MM.1S (cell line): ENCODE data around the gene CAMKK2.
A peak's percentile ranks its signal among the peaks of the same experiment; 100 is the strongest.
"Not testable (repeated sequence)": the region's sequence is repeated elsewhere in the genome, so short reads cannot be mapped to it uniquely, and the experiment has no call there.

Experiments
- DNase-seq: peaks from one replicate; pipeline ENCODE4 v3.0.0-alpha.2; 2015
- H2AFZ ChIP-seq: fragments of 300-600 bp; sonication (generic); 2 replicates; pipeline ENCODE4 v1.6.0; 2016; ENCODE audit warnings: antibody characterized with exemption, low read length
- H3F3A ChIP-seq: fragments of 300-600 bp; sonication (generic); 2 replicates; pipeline ENCODE4 v1.6.1; 2016; ENCODE audit warnings: mild to moderate bottlenecking, antibody characterized with exemption, low read length, moderate library complexity, mixed read lengths; ENCODE audit not compliant: insufficient read depth
- H3K27ac ChIP-seq: fragments of 300-600 bp; sonication (generic); 2 replicates; pipeline ENCODE4 v1.5.1; 2016; ENCODE audit warnings: mild to moderate bottlenecking, low read length
- H3K27me3 ChIP-seq: fragments of 300-600 bp; sonication (generic); replicated peaks from 2 replicates; pipeline ENCODE4 v1.6.0; 2016; ENCODE audit warnings: low read length; ENCODE audit not compliant: insufficient read depth
- H3K36me3 ChIP-seq: fragments of 300-600 bp; sonication (generic); replicated peaks from 2 replicates; pipeline ENCODE4 v1.6.1; 2016; ENCODE audit warnings: mild to moderate bottlenecking, low read length, mixed read lengths; ENCODE audit not compliant: insufficient read depth
- H3K4me1 ChIP-seq: fragments of 300-600 bp; sonication (generic); 2 replicates; pipeline ENCODE4 v1.6.1; 2016; ENCODE audit warnings: low read length, mixed read lengths
- H3K4me2 ChIP-seq: fragments of 300-600 bp; sonication (generic); 2 replicates; pipeline ENCODE4 v1.6.0; 2016; ENCODE audit warnings: low read depth, low read length
- H3K4me3 ChIP-seq: fragments of 300-600 bp; sonication (generic); 2 replicates; pipeline ENCODE4 v1.5.1; 2016; ENCODE audit warnings: low read length, mixed read lengths
- H3K79me2 ChIP-seq: fragments of 300-600 bp; sonication (generic); 2 replicates; pipeline ENCODE4 v1.6.1; 2016; ENCODE audit warnings: mixed run types, low read length, mixed read lengths
- H3K9ac ChIP-seq: fragments of 300-600 bp; sonication (generic); 2 replicates; pipeline ENCODE4 v1.6.1; 2016; ENCODE audit warnings: low read length, mixed read lengths
- H3K9me2 ChIP-seq: fragments of 300-600 bp; sonication (generic); replicated peaks from 2 replicates; pipeline ENCODE4 v1.6.1; 2016; ENCODE audit warnings: mild to moderate bottlenecking, low read length, mixed read lengths; ENCODE audit not compliant: insufficient read depth
- H3K9me3 ChIP-seq: fragments of 300-600 bp; sonication (generic); replicated peaks from 2 replicates; pipeline ENCODE4 v1.6.1; 2016; ENCODE audit warnings: mild to moderate bottlenecking, low read length, mixed read lengths; ENCODE audit not compliant: insufficient read depth
- H4K20me1 ChIP-seq: fragments of 300-600 bp; sonication (generic); 2 replicates; pipeline ENCODE4 v1.6.1; 2016; ENCODE audit warnings: mild to moderate bottlenecking, low read length, moderate library complexity, mixed read lengths; ENCODE audit not compliant: insufficient read depth
- EZH2 ChIP-seq: fragments of 300-600 bp; sonication (generic); optimal IDR thresholded peaks from 2 replicates; pipeline ENCODE3; 2017; ENCODE audit warnings: low read depth, mild to moderate bottlenecking, antibody characterized with exemption, low read length, mixed read lengths
- EZH2phosphoT487 ChIP-seq: fragments of 300-600 bp; sonication (generic); IDR thresholded peaks from 2 replicates; pipeline ENCODE4 v1.6.1; 2018; ENCODE audit warnings: antibody characterized with exemption, low read length
- TF ChIP-seq, protein P1 (sequence below): fragments of 300-600 bp; sonication (generic); IDR thresholded peaks from 2 replicates; pipeline ENCODE4 v1.5.1; 2016; ENCODE audit warnings: antibody characterized with exemption, low read length, mixed read lengths

The CAMKK2 gene

DNA sequence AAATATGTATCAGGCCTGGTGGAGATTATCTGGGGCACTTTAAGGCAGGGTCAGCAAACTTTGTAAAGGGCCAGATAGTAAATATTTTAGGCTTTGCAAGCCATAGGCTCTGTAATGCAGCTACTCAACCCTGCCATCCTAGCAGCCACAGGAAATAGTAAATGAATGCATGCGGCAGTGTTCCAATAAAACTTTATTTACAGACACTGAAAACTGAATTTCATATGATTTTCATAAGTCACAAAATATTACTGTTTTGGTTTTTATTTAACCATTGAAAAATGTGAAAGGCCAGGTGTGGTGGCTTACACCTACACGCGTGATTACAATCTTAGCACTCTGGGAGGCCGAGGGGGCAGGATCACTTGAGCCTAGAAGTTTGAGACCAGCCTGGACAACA, 3.2 kb upstream of the CAMKK2 start:
- no peak overlapping the region for H3K27ac ChIP-seq
- H3K9me2 ChIP-seq: no peaks in the 10 kb centered on the region
- DNase-seq: no peak
- H3K36me3 ChIP-seq: no peaks in the 10 kb centered on the region
- H3K9me3 ChIP-seq: no peaks in the 10 kb centered on the region
- peaks cover 11% of the 10 kb centered on the region for H3K4me1 ChIP-seq
- no peaks in the 10 kb centered on the region for H3K27me3 ChIP-seq
- no peak overlapping the region for H3K4me3 ChIP-seq
- no peak overlapping the region for H3K9ac ChIP-seq
- peaks cover 11% of the 10 kb centered on the region for H3F3A ChIP-seq
- H2AFZ ChIP-seq: no peak overlapping the region
- H4K20me1 ChIP-seq: no peaks in the 10 kb centered on the region
- peak overlapping the region; percentile 21; the same call in 1 of the 2 replicates for H3K4me2 ChIP-seq
- TF ChIP-seq EZH2phosphoT487 (no peak), EZH2 (no peak)
- TF ChIP-seq, protein P1, sequence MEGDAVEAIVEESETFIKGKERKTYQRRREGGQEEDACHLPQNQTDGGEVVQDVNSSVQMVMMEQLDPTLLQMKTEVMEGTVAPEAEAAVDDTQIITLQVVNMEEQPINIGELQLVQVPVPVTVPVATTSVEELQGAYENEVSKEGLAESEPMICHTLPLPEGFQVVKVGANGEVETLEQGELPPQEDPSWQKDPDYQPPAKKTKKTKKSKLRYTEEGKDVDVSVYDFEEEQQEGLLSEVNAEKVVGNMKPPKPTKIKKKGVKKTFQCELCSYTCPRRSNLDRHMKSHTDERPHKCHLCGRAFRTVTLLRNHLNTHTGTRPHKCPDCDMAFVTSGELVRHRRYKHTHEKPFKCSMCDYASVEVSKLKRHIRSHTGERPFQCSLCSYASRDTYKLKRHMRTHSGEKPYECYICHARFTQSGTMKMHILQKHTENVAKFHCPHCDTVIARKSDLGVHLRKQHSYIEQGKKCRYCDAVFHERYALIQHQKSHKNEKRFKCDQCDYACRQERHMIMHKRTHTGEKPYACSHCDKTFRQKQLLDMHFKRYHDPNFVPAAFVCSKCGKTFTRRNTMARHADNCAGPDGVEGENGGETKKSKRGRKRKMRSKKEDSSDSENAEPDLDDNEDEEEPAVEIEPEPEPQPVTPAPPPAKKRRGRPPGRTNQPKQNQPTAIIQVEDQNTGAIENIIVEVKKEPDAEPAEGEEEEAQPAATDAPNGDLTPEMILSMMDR: no peak
- peaks cover 17% of the 10 kb centered on the region for H3K79me2 ChIP-seq

DNA sequence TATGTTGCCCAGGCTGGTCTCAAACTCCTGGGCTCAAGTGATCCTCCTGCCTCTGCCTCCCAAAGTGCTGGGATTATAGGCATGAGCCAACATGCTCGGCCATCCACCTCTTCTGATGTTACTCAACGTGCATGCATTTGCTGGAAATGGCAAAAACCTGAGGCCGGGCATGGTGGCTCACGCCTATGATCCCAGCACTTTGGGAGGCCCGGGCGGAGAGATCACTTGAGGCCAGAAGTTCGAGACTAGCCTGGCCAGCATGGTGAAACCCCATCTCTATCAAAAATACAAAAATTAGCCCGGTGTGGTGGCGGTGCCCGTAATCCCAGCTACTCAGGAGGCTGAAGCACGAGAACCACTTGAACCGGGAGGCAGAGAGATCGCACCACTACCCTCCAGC, 1.9 kb upstream of the CAMKK2 start:
- not testable (repeated sequence) for DNase-seq, H3K4me2 ChIP-seq, H2AFZ ChIP-seq, H4K20me1 ChIP-seq, H3K4me3 ChIP-seq, H3K9me2 ChIP-seq, H3K9me3 ChIP-seq, H3K27me3 ChIP-seq, H3K27ac ChIP-seq, H3K36me3 ChIP-seq, H3K9ac ChIP-seq
- Histone ChIP-seq H3F3A (peaks cover 13% of the 10 kb centered on the region), H3K79me2 (peaks cover 30% of the 10 kb centered on the region), H3K4me1 (peaks cover 11% of the 10 kb centered on the region)

DNA sequence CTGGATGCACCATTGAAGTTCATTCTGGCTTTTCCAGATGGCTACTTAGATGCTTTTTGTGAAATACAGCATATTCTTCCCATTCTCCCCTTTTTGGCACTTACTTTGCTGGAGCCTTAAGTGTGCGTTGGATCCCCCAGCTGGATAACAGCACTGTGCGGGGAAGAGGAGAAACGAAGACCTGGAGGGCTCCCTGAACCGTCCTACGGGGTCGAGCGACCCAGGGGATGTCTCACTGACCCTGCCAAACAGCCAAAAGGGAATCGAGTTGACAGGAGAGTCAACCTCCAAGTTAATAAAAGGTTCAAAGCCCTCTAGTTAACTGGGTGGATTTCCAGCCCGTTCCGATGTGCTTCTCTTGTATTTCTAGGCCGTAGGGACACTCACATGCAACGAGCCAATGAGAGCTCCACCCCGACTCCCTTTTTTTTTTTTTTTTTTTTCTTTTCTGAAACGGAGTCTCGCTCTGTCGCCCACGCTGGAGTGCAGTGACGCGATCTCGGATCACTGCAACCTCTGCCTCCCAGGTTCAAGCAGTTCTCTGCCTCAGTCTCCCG, 1.0 kb upstream of the CAMKK2 start:
- H3K79me2 ChIP-seq: peaks cover 35% of the 10 kb centered on the region
- no peaks in the 10 kb centered on the region for H3K9me3 ChIP-seq
- TF ChIP-seq EZH2phosphoT487: no peak
- TF ChIP-seq, protein P1: no peak
- TF ChIP-seq EZH2: no peak
- no peaks in the 10 kb centered on the region for H4K20me1 ChIP-seq
- peak overlapping the region; percentile 67; the same call in 1 of the 2 replicates for H3K27ac ChIP-seq
- H3K4me1 ChIP-seq: peaks cover 13% of the 10 kb centered on the region
- H3K27me3 ChIP-seq: no peaks in the 10 kb centered on the region
- peak overlapping the region; percentile 67 for H3K4me3 ChIP-seq
- H3K9ac ChIP-seq: peak overlapping the region; percentile 58
- no peaks in the 10 kb centered on the region for H3K36me3 ChIP-seq
- peak; percentile 27 for DNase-seq
- H2AFZ ChIP-seq: peak overlapping the region; percentile 86
- peak overlapping the region; percentile 91 for H3K4me2 ChIP-seq
- H3F3A ChIP-seq: peaks cover 16% of the 10 kb centered on the region
- no peaks in the 10 kb centered on the region for H3K9me2 ChIP-seq

- Histone ChIP-seq H3K27ac (peak overlapping the region; percentile 23; the same call in 1 of the 2 replicates), H3K9ac (peak overlapping the region; percentile 78), H3K4me3 (peak overlapping the region; percentile 78), H4K20me1 (no peaks in the 10 kb centered on the region), H3K36me3 (no peaks in the 10 kb centered on the region), H3K4me1 (peaks cover 15% of the 10 kb centered on the region), H3K9me3 (no peaks in the 10 kb centered on the region), H3F3A (peaks cover 19% of the 10 kb centered on the region), H2AFZ (no peak overlapping the region), H3K27me3 (no peaks in the 10 kb centered on the region), H3K79me2 (peaks cover 41% of the 10 kb centered on the region), H3K4me2 (peak overlapping the region; percentile 60), H3K9me2 (no peaks in the 10 kb centered on the region)
- peak; percentile 6 for DNase-seq
- TF ChIP-seq EZH2 (no peak), EZH2phosphoT487 (no peak)
- TF ChIP-seq, protein P1: no peak
These were observed 527 bp downstream of the CAMKK2 start for GRCh38 chr12:121295746-121296617.
